SU-DHL-6 (cell line): Measurements from ENCODE around the gene KDM7A.

ENCODE experiments used
- H2AFZ ChIP-seq: fragments of 200-600 bp; sonication (generic); 2 replicates; pipeline ENCODE4 v1.6.1; 2014; ENCODE audit warnings: low read depth, mild to moderate bottlenecking, moderate library complexity, mixed read lengths, antibody characterized with exemption, low read length; ENCODE audit not compliant: severe bottlenecking
- H3F3A ChIP-seq: fragments of 200-600 bp; shearing (Covaris generic); 2 replicates; pipeline ENCODE4 v1.6.0; 2016; ENCODE audit warnings: antibody characterized with exemption, mild to moderate bottlenecking; ENCODE audit not compliant: insufficient read depth
- H3K27ac ChIP-seq: fragments of 200-600 bp; sonication (generic); 2 replicates; pipeline ENCODE4 v1.5.1; 2016; ENCODE audit warnings: low read depth, mild to moderate bottlenecking, low read length, moderate library complexity, mixed read lengths
- H3K27me3 ChIP-seq: fragments of 200-600 bp; sonication (generic), shearing (Covaris generic); 2 replicates; pipeline ENCODE4 v1.6.0; 2014; ENCODE audit warnings: mild to moderate bottlenecking, low read length
- H3K36me3 ChIP-seq: fragments of 200-600 bp; sonication (generic); 2 replicates; pipeline ENCODE4 v1.6.1; 2014; ENCODE audit warnings: mild to moderate bottlenecking, low read length, mixed read lengths
- H3K4me2 ChIP-seq: fragments of 300-600, 200-600 bp; shearing (Covaris generic), sonication (generic); 2 replicates; pipeline ENCODE4 v1.6.0; 2014; ENCODE audit warnings: low read length, low read depth, mild to moderate bottlenecking; ENCODE audit not compliant: poor library complexity, severe bottlenecking
- H3K4me3 ChIP-seq: fragments of 200-600 bp; sonication (generic); 2 replicates; pipeline ENCODE4 v1.5.1; 2014; ENCODE audit warnings: antibody characterized with exemption, low read length, mild to moderate bottlenecking, mixed read lengths; ENCODE audit not compliant: insufficient read depth, poor library complexity, severe bottlenecking
- H3K79me2 ChIP-seq: fragments of 200-600 bp; sonication (generic); 2 replicates; pipeline ENCODE4 v1.6.1; 2014; ENCODE audit warnings: mild to moderate bottlenecking, low read length, moderate library complexity; ENCODE audit not compliant: insufficient read depth
- H3K9ac ChIP-seq: fragments of 200-600 bp; sonication (generic); 2 replicates; pipeline ENCODE4 v1.7.0; 2014; ENCODE audit warnings: mild to moderate bottlenecking, low read length
- H3K9me2 ChIP-seq: fragments of 200-600 bp; sonication (generic); replicated peaks from 2 replicates; pipeline ENCODE4 v1.6.1; 2014; ENCODE audit warnings: low read length; ENCODE audit not compliant: insufficient read depth
- H3K9me3 ChIP-seq: fragments of 200-600 bp; sonication (generic); 2 replicates; pipeline ENCODE4 v1.6.1; 2014; ENCODE audit warnings: low read length, mixed read lengths; ENCODE audit not compliant: insufficient read depth
- H4K20me1 ChIP-seq: fragments of 200-600 bp; sonication (generic); 2 replicates; pipeline ENCODE4 v1.6.1; 2014; ENCODE audit warnings: low read depth, mild to moderate bottlenecking, antibody characterized with exemption, low read length, moderate library complexity, mixed read lengths
- EZH2phosphoT487 ChIP-seq: fragments of 200-600 bp; sonication (generic), shearing (Covaris generic); conservative IDR thresholded peaks from 2 replicates; pipeline ENCODE4 v1.6.1; 2018; ENCODE audit warnings: mild to moderate bottlenecking, antibody characterized with exemption, low read length, moderate library complexity, mixed read lengths
- TF ChIP-seq, protein P1 (sequence below): fragments of 200-600 bp; sonication (generic); IDR thresholded peaks from one replicate; pipeline ENCODE4 v1.5.1; 2017; ENCODE audit warnings: antibody characterized with exemption, mild to moderate bottlenecking, low read length, moderate library complexity; ENCODE audit not compliant: insufficient read depth, poor library complexity, severe bottlenecking

KDM7A gene

DNA sequence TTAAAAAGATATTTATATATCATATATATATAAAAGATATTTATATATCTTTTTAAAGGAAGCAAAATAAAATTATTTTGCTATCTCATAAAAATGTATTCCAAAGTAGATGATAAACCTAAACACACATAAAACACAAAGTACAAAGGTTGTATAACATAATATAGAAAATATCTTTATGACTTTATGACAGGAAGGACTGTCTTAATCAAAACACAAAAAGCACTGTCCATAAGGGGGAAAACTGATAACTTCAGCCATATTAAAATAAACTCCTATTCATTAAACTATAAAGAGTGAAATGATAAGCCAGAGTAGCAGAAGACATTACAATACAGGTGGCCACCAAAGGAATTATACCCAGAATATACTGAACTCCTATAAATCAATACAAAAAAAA, 34.8 kb downstream of the KDM7A start:
- Histone ChIP-seq H3K9me2 (no peaks in the 10 kb centered on the region), H3F3A (no peaks in the 10 kb centered on the region), H3K27me3 (no peaks in the 10 kb centered on the region), H3K9ac (no peak overlapping the region), H2AFZ (no peak overlapping the region), H3K27ac (no peak overlapping the region), H3K36me3 (no peaks in the 10 kb centered on the region), H3K4me3 (no peak overlapping the region), H3K9me3 (no peaks in the 10 kb centered on the region), H3K79me2 (no peaks in the 10 kb centered on the region), H3K4me2 (no peak overlapping the region), H4K20me1 (no peaks in the 10 kb centered on the region)
- TF ChIP-seq, protein P1, sequence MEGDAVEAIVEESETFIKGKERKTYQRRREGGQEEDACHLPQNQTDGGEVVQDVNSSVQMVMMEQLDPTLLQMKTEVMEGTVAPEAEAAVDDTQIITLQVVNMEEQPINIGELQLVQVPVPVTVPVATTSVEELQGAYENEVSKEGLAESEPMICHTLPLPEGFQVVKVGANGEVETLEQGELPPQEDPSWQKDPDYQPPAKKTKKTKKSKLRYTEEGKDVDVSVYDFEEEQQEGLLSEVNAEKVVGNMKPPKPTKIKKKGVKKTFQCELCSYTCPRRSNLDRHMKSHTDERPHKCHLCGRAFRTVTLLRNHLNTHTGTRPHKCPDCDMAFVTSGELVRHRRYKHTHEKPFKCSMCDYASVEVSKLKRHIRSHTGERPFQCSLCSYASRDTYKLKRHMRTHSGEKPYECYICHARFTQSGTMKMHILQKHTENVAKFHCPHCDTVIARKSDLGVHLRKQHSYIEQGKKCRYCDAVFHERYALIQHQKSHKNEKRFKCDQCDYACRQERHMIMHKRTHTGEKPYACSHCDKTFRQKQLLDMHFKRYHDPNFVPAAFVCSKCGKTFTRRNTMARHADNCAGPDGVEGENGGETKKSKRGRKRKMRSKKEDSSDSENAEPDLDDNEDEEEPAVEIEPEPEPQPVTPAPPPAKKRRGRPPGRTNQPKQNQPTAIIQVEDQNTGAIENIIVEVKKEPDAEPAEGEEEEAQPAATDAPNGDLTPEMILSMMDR: no peak
- TF ChIP-seq EZH2phosphoT487: no peak

DNA sequence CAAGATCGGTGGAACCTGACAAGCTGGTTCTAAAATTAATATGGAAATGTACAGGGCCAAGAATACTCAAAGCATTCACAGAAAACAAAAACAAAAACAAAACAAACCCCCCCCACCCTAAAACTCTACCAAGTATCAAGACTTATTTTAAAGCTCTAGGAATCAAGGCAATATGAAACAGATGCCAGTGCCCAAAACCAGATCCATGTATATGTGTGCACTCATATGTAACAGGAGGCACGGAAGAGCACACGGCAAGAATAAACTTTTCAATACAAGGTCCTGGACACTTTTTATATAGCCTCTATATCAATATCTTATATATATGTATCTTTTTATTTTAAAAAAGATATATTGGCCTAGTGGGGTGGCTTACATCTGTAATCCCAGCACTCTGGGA, 35.5 kb downstream of the KDM7A start:
- no peak overlapping the region for H3K4me2 ChIP-seq
- no peak overlapping the region for H3K4me3 ChIP-seq
- no peaks in the 10 kb centered on the region for H3K9me3 ChIP-seq
- no peaks in the 10 kb centered on the region for H3K36me3 ChIP-seq
- no peaks in the 10 kb centered on the region for H3K27me3 ChIP-seq
- no peaks in the 10 kb centered on the region for H3F3A ChIP-seq
- H3K79me2 ChIP-seq: no peaks in the 10 kb centered on the region
- no peak overlapping the region for H3K9ac ChIP-seq
- H3K9me2 ChIP-seq: no peaks in the 10 kb centered on the region
- H4K20me1 ChIP-seq: no peaks in the 10 kb centered on the region
- H3K27ac ChIP-seq: no peak overlapping the region
- H2AFZ ChIP-seq: no peak overlapping the region
- no peak for TF ChIP-seq EZH2phosphoT487

DNA sequence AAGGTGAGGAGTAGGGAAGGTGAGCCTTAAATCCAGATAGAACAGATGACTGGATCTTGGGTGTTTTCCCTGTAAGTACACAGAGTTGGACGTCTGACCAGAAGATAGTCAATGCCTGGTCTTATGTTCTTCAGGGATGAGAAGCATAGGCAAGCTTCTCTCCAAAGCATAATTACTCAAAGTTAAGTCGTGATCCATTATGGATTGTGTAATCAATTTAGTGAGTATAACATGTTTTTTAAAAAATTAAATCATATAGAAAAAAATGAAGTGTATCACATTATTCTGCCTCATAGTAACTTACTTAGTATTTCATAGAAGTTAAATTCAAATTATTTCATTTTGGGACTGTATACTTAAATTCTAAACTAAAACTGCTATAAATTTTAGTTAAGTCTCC, 39.7 kb downstream of the KDM7A start:
- no peak overlapping the region for H3K4me3 ChIP-seq
- H3K9me3 ChIP-seq: no peaks in the 10 kb centered on the region
- H3K9ac ChIP-seq: no peak overlapping the region
- no peaks in the 10 kb centered on the region for H3K36me3 ChIP-seq
- no peak overlapping the region for H2AFZ ChIP-seq
- no peaks in the 10 kb centered on the region for H3K9me2 ChIP-seq
- H3K79me2 ChIP-seq: no peaks in the 10 kb centered on the region
- no peak for TF ChIP-seq EZH2phosphoT487
- TF ChIP-seq, protein P1: no peak
- no peaks in the 10 kb centered on the region for H3F3A ChIP-seq
- no peaks in the 10 kb centered on the region for H4K20me1 ChIP-seq
- no peak overlapping the region for H3K4me2 ChIP-seq
- H3K27ac ChIP-seq: no peak overlapping the region
- H3K27me3 ChIP-seq: no peaks in the 10 kb centered on the region

DNA sequence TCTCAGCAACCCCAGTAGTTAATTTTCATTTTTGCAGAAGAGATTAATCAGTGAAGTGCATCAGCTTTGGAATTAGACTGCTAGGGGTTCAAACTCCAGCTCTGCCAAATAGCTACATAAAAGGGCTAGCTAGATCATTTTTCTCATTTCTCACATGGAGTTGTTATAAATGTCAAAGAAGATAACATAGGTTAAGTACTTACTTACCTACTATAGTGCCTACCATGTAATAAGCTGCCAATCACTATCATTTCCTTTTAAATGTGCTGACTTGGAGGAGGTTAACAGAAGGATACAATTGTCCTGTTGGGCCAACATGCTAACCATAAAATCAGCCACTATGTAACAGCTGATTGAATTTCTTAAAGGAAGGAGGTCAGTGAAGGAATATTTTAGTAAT, 40.7 kb downstream of the KDM7A start:
- Histone ChIP-seq H3K9ac (no peak overlapping the region), H4K20me1 (no peaks in the 10 kb centered on the region), H3K4me2 (no peak overlapping the region), H3F3A (no peaks in the 10 kb centered on the region), H3K27me3 (no peaks in the 10 kb centered on the region), H3K9me2 (no peaks in the 10 kb centered on the region), H2AFZ (no peak overlapping the region), H3K79me2 (no peaks in the 10 kb centered on the region), H3K4me3 (no peak overlapping the region), H3K9me3 (no peaks in the 10 kb centered on the region), H3K27ac (no peak overlapping the region), H3K36me3 (no peaks in the 10 kb centered on the region)
- TF ChIP-seq, protein P1: no peak
- TF ChIP-seq EZH2phosphoT487: no peak
